HG02938 (cell line): ENCODE data around the gene LSM2.
A peak's percentile ranks its signal among the peaks of the same experiment; 100 is the strongest.

Experiments
- ATAC-seq: cut with Tn5 transposase; IDR thresholded peaks from one replicate; pipeline ENCODE4 v1.9.1; 2021; ENCODE audit warnings: mild to moderate bottlenecking, moderate library complexity; ENCODE audit not compliant: unreplicated experiment

The LSM2 gene

GRCh38 chr6:31777667-31778050 is 29.1 kb downstream of the LSM2 start:
- ATAC-seq: no peak

DNA sequence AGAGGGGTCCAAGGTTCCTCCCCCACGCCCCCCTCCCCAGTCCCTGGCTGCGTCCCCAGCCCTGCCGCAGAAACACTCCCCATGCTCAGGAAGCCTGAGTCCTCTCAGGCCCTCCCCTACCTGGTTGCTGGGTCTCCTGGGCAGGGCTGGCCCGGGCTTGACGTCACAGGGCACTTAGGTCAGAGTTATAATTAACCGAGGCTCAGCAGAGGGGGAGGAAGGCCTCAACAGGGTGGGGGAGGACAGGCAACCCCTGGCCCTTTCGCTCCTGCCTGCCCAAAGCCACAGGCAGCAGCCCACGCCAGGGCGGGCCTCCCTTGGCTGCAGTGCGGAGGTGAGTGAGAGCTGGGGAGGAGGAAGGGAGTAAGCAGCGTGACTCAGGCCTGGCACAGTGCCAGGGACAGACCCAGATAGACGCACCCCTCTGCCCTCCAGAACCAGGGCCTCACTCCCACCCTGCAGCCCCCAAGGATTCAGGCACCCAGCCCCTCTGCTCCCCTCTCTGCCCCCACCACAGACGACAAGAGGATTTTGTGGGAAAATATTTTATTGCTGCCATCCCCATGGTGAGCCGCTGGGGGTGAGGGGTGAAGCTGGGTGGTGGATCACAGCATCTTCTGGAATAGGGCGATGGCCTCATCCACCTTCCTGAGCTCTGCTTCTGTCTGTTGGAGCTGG is 29.6 kb downstream of the LSM2 start, which contains the start of gene VWA7:
Gene VWA7, minus strand, starts transcription at position 340 of the 678 bp plus-strand sequence. CDS start 549 bp downstream, outside the sequence.
- peak; percentile 62 for ATAC-seq

DNA sequence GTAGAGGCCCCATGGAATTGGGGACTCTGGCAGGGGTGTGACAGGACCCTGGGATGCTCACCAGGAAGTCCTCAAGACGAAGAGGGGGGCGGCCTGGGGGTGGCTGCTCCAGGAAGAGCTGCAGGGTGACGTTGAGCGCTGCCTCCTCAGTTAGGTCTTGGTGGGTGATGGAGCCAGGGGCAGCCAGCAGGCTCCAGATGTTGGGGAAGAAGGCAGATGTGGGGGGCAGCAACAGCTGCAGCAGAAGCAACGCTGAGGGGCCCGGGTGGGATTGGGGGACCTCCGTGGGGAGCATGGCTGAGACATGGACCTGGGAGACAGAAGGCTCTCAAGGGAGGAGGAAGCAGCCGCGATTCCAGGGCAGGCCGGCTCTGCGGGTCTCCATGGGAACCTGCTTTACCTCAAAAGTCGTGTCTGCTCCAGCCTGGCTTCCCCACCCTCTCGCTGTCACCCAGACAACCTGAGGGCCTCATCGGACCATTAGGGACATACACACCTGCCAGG is 30.2 kb downstream of the LSM2 start:
- ATAC-seq: no peak

DNA sequence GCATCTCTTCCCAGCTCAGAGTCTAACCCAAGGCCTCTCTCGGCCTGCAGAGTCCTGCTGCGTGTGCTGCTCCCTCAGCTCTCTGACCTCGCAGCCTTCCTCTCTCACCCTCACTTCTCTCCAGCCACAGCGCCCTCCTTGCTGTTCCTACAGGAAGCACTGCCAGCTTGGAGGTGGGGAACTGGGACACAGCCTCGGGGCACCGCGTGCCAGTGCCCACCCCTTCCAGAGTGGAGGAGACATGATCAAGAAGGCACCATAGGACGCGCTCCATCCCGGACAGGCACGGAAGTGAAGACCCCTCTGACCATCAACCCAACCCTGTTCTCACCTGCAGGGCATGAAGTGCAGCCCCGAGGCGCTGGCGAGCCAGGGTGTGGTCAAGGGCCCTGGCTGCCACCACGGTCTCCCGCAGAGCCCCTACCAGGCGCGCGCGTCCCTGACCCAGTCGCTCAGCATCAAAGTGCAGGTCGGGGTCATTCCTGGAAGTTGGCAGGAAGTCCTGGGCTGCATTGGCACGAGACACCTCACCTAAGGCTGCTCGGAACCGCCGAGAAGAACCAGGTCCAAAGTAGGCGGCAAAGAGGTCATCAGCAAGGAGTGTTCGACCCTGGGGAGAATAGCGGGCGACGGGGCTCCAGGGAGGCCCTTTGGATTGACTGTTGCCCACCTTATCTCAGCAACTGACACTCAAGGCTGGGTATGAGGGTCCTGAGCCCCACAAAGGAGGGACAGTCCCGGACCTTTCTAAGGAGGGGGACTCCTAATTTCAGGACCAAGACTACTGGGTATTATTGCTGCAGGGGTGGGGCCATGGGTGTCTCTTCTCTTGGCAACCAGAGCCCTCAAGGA is 30.9 kb downstream of the LSM2 start:
- no peak for ATAC-seq

DNA sequence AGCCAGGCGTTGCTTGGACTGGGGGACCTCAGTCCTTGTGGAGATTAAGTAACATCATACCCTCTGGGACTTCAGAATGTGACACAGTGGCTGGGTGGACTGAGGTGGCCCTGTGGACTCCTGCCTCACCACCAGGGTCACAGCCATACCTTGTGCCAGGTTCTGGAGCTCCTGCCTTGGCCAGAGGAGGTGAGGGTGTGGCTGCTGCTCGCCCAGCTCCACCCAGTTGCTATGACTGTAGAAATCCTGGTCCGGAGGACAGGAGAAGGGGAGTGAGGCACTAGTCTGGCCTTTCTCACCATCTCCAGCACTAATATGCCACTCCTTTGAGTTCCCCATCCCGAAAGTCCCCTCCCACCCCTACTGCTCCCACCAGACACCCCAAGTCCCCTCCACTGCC is 31.6 kb downstream of the LSM2 start:
- ATAC-seq: no peak

DNA sequence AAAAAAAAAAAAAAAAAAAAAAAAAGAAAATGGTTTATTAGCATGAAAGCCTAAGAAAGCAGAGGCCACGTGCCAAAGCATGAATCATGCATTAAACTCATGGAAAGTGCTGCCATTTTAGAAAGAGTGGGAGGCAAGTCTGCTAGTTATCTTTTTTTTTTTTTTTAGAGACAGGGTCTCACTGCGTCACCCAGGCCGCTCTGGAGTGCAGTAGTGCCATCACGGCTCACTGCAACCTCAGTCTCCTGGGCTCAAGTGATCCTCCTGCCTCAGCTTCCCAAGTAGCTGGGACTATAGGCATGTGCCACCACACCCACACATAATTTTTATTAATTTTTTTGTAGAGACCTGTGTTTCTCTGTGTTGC is 34.8 kb downstream of the LSM2 start:
- ATAC-seq: no peak

DNA sequence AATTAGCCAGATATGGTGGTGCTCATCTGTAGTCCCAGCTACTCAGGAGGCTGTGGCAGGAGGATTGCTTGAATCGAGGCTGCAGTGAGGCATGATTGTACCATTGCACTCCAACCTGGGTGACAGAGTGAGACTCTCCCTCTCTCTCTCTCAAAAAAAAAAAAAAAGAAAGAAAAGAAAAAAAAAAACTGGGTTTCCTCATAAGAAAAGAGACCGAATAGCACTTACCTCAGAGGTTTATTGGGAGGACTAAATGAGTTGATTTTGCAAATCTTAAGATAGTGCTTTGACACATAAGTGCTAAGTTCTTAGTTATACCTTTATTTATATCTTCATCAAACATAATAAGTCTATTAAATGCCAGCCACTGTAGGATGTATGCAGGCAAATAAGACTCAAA is 35.9 kb downstream of the LSM2 start:
- ATAC-seq: no peak

DNA sequence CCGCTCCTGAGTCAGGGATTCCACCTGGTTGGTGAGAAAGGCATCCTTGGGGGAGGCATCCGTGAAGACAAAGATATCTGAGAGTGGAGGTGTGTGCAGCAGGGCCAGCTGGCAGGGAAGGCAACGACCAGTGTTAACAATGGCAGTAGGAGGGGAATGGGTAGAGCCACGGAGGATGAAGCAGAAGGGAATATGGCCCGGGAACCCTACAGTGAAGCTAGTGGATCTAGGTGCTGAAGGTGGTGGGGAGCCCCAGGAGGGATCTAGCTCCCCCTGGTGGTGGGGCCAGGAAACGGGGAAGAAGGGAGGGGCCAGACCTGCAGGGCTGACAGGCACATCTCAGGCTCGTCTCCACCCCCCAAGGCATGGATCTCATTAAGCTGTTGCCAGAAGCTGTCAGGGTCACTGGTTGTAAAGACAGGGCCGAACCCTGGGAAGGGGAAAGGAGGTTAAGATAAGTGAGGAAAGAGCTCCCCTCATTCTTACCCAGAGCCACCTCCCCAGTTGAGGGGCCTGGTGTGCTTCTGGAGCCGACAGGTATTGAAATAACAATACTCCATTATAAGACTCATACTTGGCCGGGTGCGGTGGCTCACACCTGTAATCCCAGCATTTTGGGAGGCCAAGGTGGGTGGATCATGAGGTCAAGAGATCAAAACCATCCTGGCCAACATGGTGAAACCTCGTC is 36.9 kb downstream of the LSM2 start:
- ATAC-seq: no peak

- ATAC-seq: no peak
Measured at GRCh38 chr6:31768363-31769257, 38.2 kb downstream of the LSM2 start.

GRCh38 chr6:31767096-31767645 is 39.6 kb downstream of the LSM2 start:
- no peak for ATAC-seq

DNA sequence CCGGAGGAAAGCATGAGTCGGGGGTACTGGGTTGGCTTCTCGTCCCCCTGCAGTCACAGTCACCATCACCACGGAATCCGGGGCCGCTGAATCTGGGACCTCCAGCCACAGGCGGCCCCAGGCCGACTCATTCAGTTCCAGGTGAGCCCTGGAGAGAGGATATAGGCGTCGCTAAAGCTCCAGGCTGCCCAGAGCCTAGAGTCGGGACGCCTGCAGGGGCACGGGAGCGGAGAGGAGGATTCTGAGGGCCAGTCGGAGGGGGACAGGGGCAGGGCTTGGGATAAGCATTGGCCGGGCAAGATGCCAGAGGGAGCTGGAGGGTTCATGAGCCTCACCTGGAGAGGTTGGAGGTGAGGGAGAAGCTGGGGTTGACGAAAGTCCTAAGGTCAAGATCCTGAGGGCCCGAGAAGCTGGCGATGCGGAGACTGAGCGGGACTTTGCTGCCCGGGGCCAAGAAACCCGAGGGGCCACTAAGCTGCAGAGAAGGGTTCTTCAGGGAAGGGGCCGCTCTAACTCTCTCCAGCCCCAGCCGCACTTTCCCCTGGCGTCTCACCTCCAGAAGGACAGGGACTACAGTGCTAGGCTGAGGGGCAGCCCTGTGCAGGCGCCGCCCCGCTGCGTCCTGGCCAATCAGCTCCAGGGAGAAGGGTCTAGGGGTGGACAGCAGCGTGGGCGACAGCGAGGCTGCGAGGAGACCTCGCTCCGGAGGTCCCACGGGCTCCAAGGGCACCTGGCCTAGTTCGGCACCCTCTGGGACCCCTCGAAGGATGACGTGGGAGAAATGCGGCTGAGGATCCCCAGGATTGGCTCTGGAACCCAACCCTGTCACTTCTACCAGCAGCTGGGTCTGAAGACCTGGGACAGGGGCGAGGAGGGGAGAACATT is 40.6 kb downstream of the LSM2 start:
- ATAC-seq: no peak

GRCh38 chr6:31765559-31765909 is 41.2 kb downstream of the LSM2 start:
- ATAC-seq: no peak

DNA sequence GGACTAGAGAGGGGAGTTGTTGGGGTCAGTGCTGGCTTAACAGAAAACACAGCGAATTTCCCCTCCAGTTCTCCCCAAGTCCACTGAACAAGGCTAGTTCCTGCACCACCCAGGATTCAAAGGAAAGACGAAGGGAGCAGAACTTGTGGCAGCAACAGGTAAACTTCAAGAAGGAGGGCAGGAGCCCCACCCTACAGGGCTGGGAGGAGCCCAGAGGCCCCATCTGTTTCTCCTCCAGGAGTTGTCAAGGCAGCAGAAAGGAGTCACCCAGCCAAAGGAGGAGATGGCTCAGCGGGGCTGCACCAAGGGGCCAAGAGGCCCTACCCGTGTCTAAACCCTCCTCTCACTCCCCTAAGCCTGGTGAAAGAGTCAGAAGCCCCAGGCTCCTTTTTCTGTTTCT is 42.6 kb downstream of the LSM2 start:
- no peak for ATAC-seq

GRCh38 chr6:31763619-31763940 is 43.2 kb downstream of the LSM2 start:
- no peak for ATAC-seq

GRCh38 chr6:31762878-31763618 is 43.7 kb downstream of the LSM2 start:
- ATAC-seq: no peak

DNA sequence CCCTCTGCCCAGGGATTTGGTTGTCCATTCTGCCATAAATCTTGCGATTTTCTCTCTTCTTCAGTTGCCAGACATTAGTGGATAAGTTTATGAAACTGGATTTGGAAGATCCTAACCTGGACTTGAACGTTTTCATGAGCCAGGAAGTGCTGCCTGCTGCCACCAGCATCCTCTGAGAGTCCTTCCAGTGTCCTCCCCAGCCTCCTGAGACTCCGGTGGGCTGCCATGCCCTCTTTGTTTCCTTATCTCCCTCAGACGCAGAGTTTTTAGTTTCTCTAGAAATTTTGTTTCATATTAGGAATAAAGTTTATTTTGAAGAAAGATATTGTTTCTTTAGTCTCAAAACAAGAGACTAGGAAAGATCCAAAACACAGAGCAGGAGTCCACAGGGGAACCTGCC is 44.4 kb downstream of the LSM2 start, which contains the start of gene SAPCD1:
Gene SAPCD1, plus strand, starts transcription at position 301 of the 400 bp plus-strand sequence. CDS start 399 bp downstream, outside the sequence.
- ATAC-seq: no peak

GRCh38 chr6:31761343-31761742 is 45.4 kb downstream of the LSM2 start:
- no peak for ATAC-seq

GRCh38 chr6:31760790-31761189 is 46.0 kb downstream of the LSM2 start:
- ATAC-seq: no peak

DNA sequence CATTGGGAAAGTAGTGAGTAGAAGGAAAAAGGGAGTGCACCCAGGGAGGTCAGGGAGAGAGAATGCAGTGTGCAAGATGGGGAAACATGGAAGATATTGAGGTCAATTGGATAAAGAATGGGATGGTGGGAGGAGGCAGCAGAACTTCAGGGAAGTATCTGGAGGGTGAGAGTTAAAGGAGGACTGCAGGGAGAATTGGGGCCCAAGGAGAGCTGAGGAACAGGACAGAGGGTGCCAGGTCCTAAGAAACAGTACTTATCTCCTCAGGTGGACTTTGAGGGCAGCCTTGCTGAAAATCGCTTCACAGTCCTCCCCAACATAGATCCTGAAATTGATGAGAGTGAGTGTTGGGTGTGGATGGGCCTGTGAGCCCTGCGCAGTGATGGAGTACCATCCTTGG is 48.5 kb downstream of the LSM2 start:
- no peak for ATAC-seq
